ENCODE data around the gene PDZK1.

- TF ChIP-seq CTCF (IDR thresholded peaks at IDR 0.05) (no peak), POLR2A (IDR thresholded peaks at IDR 0.05) (no peak)
Observed at GRCh38 chr1:145716641-145717345, 9.6 kb upstream of the PDZK1 start.

All from transverse colon (tissue), 3 donors.